Central memory CD8-positive, alpha-beta T cell (primary cell): ENCODE data around the gene SARDH.
"Not testable (repeated sequence)": the region's sequence is repeated elsewhere in the genome, so short reads cannot be mapped to it uniquely, and the experiment has no call there.

Experiments
- ATAC-seq: fragments of 150-1000 bp; cut with Tn5 transposase; replicated peaks from 2 replicates; pipeline ENCODE4 v1.10.0; 2022; ENCODE audit warnings: mild to moderate bottlenecking, moderate FRiP score, moderate number of reproducible peaks; ENCODE audit not compliant: poor library complexity, severe bottlenecking; ENCODE audit errors: extremely low read depth
- DNase-seq, 2 donors: peaks; one replicate each; pipeline ENCODE4 v3.0.0; 2021; ENCODE audit warnings: low spot score in 2 of 2
- H3K27ac Mint-ChIP-seq: one replicate; pipeline ENCODE4 v1.8.0; 2022; ENCODE audit warnings: low read depth, mild to moderate bottlenecking, moderate library complexity, mixed read lengths
- H3K27me3 Mint-ChIP-seq: one replicate; pipeline ENCODE4 v1.8.0; 2022; ENCODE audit warnings: mixed read lengths
- H3K36me3 Mint-ChIP-seq: one replicate; pipeline ENCODE4 v1.8.0; 2022; ENCODE audit warnings: mild to moderate bottlenecking, moderate library complexity, mixed read lengths; ENCODE audit not compliant: insufficient read depth
- H3K4me1 Mint-ChIP-seq: one replicate; pipeline ENCODE4 v1.8.0; 2022; ENCODE audit warnings: mixed read lengths
- H3K4me3 Mint-ChIP-seq: one replicate; pipeline ENCODE4 v1.8.0; 2022; ENCODE audit warnings: mild to moderate bottlenecking, moderate library complexity, mixed read lengths
- H3K9me3 Mint-ChIP-seq: one replicate; pipeline ENCODE4 v1.8.0; 2022; ENCODE audit warnings: mixed read lengths

SARDH gene

GRCh38 chr9:133680250-133680975 is 57.7 kb downstream of the SARDH start:
- DNase-seq (no peak), ATAC-seq (no peak)
- Mint-ChIP-seq H3K27ac (peak overlapping the region; percentile 92), H3K4me1 (peaks cover 43% of the 10 kb centered on the region), H3K36me3 (peaks cover 25% of the 10 kb centered on the region), H3K9me3 (no peaks in the 10 kb centered on the region), H3K27me3 (no peaks in the 10 kb centered on the region), H3K4me3 (no peak overlapping the region)

- peak overlapping the region; percentile 100 for H3K27ac Mint-ChIP-seq
- DNase-seq (no peak), ATAC-seq (no peak)
- H3K9me3 Mint-ChIP-seq = no peaks in the 10 kb centered on the region
- no peak overlapping the region for H3K4me3 Mint-ChIP-seq
- H3K36me3 Mint-ChIP-seq = peaks cover 26% of the 10 kb centered on the region
- H3K4me1 Mint-ChIP-seq = peaks cover 47% of the 10 kb centered on the region
- H3K27me3 Mint-ChIP-seq = no peaks in the 10 kb centered on the region
Measured at GRCh38 chr9:133679466-133680061, 58.6 kb downstream of the SARDH start.

- ATAC-seq = no peak
- Mint-ChIP-seq H3K27me3 (no peaks in the 10 kb centered on the region), H3K27ac (peak overlapping the region; percentile 100), H3K9me3 (no peaks in the 10 kb centered on the region), H3K4me1 (peaks cover 45% of the 10 kb centered on the region), H3K4me3 (peak overlapping the region; percentile 33), H3K36me3 (peaks cover 24% of the 10 kb centered on the region)
- DNase-seq = no peak
Measured at GRCh38 chr9:133679056-133679455, 59.1 kb downstream of the SARDH start.

- H3K4me1 Mint-ChIP-seq = peaks cover 36% of the 10 kb centered on the region
- H3K36me3 Mint-ChIP-seq = peaks cover 14% of the 10 kb centered on the region
- no peaks in the 10 kb centered on the region for H3K9me3 Mint-ChIP-seq
- H3K27me3 Mint-ChIP-seq = no peaks in the 10 kb centered on the region
- ATAC-seq = peak; percentile 100
- H3K27ac Mint-ChIP-seq = peak overlapping the region; percentile 100
- peak; percentile 30 to 77 for DNase-seq
- H3K4me3 Mint-ChIP-seq = peak overlapping the region; percentile 69
Measured at GRCh38 chr9:133677126-133678010, 60.8 kb downstream of the SARDH start.

- Mint-ChIP-seq H3K4me1 (peaks cover 36% of the 10 kb centered on the region), H3K27ac (peak overlapping the region; percentile 100), H3K4me3 (peak overlapping the region; percentile 69), H3K9me3 (no peaks in the 10 kb centered on the region), H3K27me3 (no peaks in the 10 kb centered on the region), H3K36me3 (peaks cover 14% of the 10 kb centered on the region)
- ATAC-seq (no peak), DNase-seq (no peak)
Measured at GRCh38 chr9:133676450-133676849, 61.7 kb downstream of the SARDH start.

- Mint-ChIP-seq H3K4me1 (peaks cover 36% of the 10 kb centered on the region), H3K36me3 (peaks cover 14% of the 10 kb centered on the region), H3K27ac (peak overlapping the region; percentile 100)
- not testable (repeated sequence) for H3K9me3 Mint-ChIP-seq, ATAC-seq, H3K4me3 Mint-ChIP-seq, H3K27me3 Mint-ChIP-seq, DNase-seq
Measured at GRCh38 chr9:133675796-133676195, 62.4 kb downstream of the SARDH start.

GRCh38 chr9:133674091-133674490 is 64.1 kb downstream of the SARDH start:
- Mint-ChIP-seq H3K4me1 (peaks cover 36% of the 10 kb centered on the region), H3K27me3 (no peaks in the 10 kb centered on the region), H3K36me3 (peaks cover 16% of the 10 kb centered on the region), H3K27ac (no peak overlapping the region), H3K4me3 (no peak overlapping the region), H3K9me3 (no peaks in the 10 kb centered on the region)
- DNase-seq = no peak
- no peak for ATAC-seq

GRCh38 chr9:133673258-133673655 is 64.9 kb downstream of the SARDH start:
- Mint-ChIP-seq H3K36me3 (peaks cover 14% of the 10 kb centered on the region), H3K4me1 (peaks cover 28% of the 10 kb centered on the region), H3K27me3 (no peaks in the 10 kb centered on the region), H3K9me3 (no peaks in the 10 kb centered on the region), H3K27ac (no peak overlapping the region), H3K4me3 (no peak overlapping the region)
- ATAC-seq (no peak), DNase-seq (no peak)

- Mint-ChIP-seq H3K36me3 (peaks cover 14% of the 10 kb centered on the region), H3K27ac (peak overlapping the region; percentile 69), H3K27me3 (no peaks in the 10 kb centered on the region), H3K4me3 (no peak overlapping the region), H3K9me3 (no peaks in the 10 kb centered on the region), H3K4me1 (peaks cover 27% of the 10 kb centered on the region)
- no peak for DNase-seq
- ATAC-seq = no peak
Measured at GRCh38 chr9:133672503-133673257, 65.5 kb downstream of the SARDH start.

GRCh38 chr9:133671371-133671770 is 66.8 kb downstream of the SARDH start:
- Mint-ChIP-seq H3K27ac (no peak overlapping the region), H3K36me3 (peaks cover 11% of the 10 kb centered on the region), H3K27me3 (no peaks in the 10 kb centered on the region), H3K4me1 (peaks cover 14% of the 10 kb centered on the region), H3K4me3 (no peak overlapping the region), H3K9me3 (no peaks in the 10 kb centered on the region)
- DNase-seq (no peak), ATAC-seq (no peak)

- Mint-ChIP-seq H3K4me1 (peaks cover 5% of the 10 kb centered on the region), H3K36me3 (peaks cover 5% of the 10 kb centered on the region), H3K9me3 (no peaks in the 10 kb centered on the region), H3K27ac (no peak overlapping the region), H3K4me3 (no peak overlapping the region), H3K27me3 (no peaks in the 10 kb centered on the region)
- DNase-seq (no peak), ATAC-seq (no peak)
Measured at GRCh38 chr9:133670466-133670865, 67.7 kb downstream of the SARDH start.

GRCh38 chr9:133669182-133669801 is 68.9 kb downstream of the SARDH start:
- ATAC-seq = no peak
- Mint-ChIP-seq H3K4me3 (no peak overlapping the region), H3K9me3 (no peaks in the 10 kb centered on the region), H3K4me1 (no peaks in the 10 kb centered on the region), H3K36me3 (peaks cover 4% of the 10 kb centered on the region), H3K27ac (peak overlapping the region; percentile 61), H3K27me3 (no peaks in the 10 kb centered on the region)
- no peak for DNase-seq
